HG02943 (cell line): ENCODE data around the gene DPPA2.
"Not testable (repeated sequence)": the region's sequence is repeated elsewhere in the genome, so short reads cannot be mapped to it uniquely, and the experiment has no call there.

Source experiments
- ATAC-seq: cut with Tn5 transposase; IDR thresholded peaks from one replicate; pipeline ENCODE4 v1.9.1; 2021; ENCODE audit warnings: mild to moderate bottlenecking, low read depth, moderate library complexity; ENCODE audit not compliant: unreplicated experiment

DPPA2 gene

GRCh38 chr3:109316162-109316730 is at the start of gene DPPA2:
Gene DPPA2, minus strand, starts transcription at chr3:109316517. Its CDS starts 1,975 bp downstream, at chr3:109314542.
- no peak for ATAC-seq

DNA sequence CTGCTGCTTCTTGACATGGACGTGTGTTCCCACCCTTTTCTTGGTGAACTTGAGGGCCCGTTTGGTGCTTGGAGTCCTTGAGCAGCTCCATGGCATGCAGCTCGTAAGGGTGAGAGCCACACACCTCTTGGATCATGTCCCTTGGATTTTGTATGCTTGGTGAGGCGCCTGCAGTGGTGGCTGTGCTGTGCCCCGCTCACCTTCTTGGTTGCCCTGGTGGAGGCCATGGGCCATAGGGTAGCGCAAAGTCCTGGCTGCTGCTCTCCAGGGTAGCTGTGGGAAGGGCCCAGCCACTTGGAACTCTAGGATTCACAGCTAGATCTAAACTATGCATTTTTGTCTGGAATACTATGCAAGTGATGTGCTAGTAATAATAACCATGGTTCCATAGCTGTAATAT is 47.8 kb upstream of the DPPA2 start:
- no peak for ATAC-seq

DNA sequence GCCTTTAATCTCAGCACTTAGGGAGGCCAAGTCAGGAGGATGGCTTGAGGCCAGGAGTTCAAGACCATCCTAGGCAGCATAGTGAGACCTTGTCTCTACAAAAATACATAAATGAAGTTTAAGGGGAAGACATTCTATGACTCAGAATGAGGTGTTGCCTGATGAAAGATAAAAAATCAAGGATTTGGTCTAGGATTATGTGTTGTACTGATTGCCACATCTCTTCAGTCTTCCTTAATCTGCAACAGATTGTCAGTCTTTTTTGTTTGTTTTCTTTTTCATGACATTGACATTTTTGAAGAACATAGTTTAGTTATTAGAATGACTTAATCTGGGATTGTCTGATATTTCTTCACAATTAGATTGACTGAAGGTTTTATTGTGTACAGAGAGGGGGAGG is 47.3 kb upstream of the DPPA2 start:
- no peak for ATAC-seq

DNA sequence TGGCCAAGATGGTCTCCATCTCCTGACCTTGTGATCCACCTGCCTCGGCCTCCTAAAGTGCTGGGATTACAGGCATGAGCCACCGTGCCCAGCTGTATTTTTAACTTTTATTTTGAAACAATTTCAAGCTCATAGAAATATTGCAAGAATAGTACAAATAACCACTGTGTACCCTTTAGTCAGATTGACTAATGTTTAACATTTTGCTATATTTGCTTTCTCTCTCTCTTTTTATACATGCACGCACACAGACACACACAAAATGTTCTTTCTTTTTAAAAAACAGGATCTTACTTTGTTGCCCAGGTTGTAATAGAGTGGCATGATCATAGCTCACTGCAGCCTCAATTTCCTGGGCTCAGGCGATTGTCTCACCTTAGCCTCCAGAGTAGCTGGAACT is 46.5 kb upstream of the DPPA2 start:
- no peak for ATAC-seq

- not testable (repeated sequence) for ATAC-seq
Measured at GRCh38 chr3:109358809-109359208, 42.5 kb upstream of the DPPA2 start.

DNA sequence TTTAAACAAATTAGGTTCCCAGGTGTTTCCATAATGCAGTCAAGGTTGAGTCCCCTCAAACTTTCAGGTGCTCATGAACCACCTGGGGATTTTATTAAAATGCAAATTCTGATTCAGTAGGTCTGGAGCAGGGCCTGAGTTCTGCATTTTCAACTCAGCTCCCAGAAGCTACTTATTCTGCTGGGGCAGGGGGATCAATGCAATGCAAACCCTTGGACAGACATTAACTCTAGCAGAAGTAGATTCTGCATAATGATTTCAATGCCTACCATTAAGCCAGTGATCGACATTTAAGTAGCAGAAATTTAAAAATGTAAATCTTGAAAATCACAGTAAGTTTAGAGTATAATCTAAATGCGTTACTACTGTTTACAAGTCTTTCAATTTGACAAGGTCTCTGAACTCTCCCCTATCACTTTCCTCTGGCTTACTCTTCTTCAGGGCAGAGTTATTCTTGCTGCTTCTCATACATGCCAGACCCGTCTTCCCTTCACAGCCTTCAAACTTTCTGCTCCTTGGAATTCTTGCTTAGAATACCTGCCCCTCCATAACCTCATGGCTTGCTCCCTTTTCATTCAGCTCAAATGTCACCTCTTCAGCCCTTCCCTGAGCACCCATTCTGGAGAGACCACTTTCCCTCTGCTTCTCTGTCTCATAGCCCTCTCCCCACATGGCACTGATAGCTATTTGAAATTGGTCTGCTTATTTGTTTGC is 40.3 kb upstream of the DPPA2 start:
- no peak for ATAC-seq

GRCh38 chr3:109355625-109356441 is 39.5 kb upstream of the DPPA2 start:
- no peak for ATAC-seq

DNA sequence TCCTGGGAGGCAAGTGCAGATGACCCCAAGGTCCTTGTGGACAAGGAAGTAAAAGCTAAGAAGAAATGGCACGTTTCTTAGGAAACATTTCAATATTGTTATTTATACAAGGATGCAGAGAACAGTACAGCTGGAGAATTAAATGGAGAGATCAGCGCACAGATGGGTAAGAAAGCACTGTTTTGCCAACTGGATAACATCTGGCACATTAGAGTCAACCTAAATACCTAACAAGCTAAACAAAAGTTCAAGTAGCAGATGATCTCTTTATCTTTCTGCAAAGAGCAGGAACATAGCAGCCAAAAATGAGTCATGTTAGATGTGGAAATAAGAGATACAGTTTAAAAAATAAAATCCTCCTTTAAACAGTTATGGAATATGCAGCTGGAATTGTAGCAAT is 36.7 kb upstream of the DPPA2 start:
- no peak for ATAC-seq

DNA sequence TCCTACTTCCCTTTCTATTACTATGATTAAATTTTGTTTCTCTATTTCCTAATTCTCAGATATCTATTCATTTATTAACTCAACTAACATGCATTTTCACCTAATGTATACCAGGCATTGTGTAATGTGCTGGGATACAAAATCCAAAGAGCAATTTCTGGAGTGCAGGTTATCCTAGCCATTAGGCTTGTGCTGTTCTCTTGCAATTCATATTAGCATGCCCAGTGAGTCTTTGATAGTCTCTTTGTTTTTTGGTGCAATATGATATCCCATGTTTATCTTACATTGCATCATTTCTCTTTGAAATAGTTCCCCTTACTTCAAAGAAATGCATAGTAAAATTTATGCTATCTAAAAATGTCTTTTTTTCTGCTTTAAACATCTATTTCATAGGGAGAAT is 34.9 kb upstream of the DPPA2 start:
- no peak for ATAC-seq

DNA sequence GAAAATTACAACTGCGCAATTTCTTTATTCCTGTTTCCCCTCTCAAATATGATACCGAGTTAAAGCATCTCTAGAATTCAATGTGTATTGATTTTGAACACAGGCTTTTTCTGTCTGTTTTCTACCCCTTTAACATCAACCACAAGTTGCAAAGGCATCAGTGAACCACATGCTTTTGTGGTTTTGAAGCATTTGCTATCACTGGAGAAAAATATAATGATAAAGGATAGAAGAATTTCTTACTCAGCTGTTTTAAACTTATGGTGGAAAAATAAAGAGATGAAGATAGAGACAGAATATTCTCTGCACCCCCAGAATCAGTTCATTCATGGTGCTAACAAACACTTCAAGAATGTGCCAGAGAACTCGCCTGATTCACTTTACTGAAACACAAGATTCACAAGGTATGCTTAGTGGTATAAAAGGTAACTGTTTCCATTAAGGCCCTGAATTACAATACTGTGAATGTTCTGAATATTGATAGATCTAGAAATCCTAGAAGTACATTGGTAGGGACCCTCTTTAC is 30.5 kb upstream of the DPPA2 start:
- no peak for ATAC-seq

DNA sequence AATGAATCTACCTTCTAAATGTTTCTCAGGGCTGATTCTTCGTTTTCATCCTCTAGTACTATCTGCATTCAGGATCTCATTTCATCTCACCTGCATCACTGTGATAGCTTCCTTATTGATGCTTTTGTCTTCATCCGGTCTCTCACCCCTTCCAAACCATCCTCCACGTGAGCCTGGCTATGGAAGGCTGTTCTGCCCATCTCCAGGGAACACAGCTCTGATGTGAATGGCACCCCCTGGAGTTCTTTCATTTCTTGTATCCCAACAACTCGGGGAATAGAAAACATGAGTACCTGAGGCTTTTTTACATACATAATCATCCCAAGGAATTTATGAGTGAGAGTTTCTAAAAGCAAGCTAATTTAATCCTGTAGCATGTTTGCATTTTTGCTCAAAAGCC is 29.8 kb upstream of the DPPA2 start:
- no peak for ATAC-seq

- no peak for ATAC-seq
Measured at GRCh38 chr3:109339714-109340648, 23.7 kb upstream of the DPPA2 start.

DNA sequence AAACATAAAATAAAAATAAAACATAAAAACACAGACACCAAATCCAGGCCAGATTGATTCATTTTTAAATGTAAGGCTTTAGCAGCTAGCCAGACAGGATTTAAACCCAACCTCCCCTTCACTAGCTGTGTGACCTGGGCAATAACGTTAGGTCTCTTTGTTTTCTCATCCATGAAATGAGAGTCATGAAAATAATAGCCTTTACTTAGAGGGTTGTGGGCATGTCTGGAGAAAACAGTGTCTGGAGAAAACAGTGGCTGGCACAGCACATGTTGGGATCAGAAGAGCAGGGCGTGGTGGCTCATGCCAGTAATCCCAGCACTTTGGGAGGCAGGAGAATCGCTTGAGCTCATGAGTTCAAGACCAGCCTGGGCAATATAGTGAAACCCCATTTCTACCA is 22.9 kb upstream of the DPPA2 start:
- no peak for ATAC-seq

DNA sequence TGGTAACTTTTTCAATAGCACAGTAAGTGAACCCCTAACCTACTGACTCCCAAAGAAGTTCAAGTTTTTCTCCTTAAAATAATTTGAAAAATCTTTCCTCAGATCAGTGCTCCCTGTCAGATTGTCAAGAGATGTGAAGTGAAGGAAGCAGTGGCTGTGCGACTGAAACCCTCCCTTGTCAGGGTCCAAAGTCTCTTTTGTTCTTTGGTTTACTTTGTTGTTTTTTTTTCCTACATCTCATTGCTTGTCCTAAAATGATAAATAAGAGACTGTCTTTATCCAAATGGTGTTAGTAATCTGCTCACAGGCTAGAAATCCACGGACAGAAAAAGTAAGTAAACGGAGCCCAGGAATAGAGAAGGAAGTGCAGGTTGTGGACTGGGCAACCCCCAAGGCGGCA is 22.0 kb upstream of the DPPA2 start:
- ATAC-seq: no peak

DNA sequence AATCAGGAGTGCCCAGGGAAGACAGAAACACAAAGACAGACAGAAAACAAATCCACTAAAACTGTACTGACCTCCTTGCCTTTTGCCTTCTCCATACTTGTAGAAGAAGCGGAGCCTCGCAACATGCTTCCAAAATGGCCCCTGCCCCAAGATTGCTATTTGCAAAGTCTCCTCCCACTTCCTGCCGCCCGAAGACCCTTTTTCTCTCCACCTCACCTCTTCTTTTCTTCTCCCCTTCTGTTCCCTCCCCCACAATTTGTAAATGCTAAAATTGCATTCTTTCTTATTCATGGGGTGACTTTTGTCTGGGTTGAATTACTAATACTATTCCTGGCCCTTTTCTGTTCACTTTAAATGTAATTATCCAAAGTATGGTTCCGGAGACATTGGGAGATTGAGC is 21.1 kb upstream of the DPPA2 start, which contains the start of gene DPPA4:
Gene DPPA4 (minus strand): TSS at position 154 of the 400 bp plus-strand sequence. CDS start 29 bp downstream, at position 125.
- no peak for ATAC-seq

DNA sequence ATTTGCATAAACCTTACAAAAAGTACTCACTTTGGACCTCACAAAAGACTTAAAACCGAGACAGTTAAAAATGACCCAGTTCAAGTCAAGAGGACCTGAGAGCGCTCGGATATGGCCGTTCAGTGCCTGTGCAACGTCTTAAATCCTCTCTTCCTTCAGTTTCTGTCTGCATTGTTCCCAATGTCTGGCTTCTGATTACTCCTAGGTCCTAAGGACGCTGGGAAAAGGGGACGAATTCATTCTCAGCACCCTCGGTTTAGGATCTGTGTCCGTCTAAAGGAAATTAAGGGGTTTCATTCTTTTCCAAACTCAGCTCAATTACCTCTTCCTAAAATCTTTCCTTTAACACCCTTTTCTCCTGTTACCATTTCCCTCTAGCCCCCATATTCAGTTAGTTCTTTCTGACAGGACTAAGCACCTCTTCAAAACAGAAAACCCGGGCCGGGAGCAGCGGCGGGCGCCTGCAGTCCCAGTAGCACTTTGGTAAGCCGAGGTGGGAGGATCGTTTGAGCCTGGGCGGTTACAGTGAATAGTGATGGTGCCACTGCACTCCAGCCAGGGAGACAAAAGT is 20.1 kb upstream of the DPPA2 start:
- no peak for ATAC-seq

GRCh38 chr3:109334572-109334971 is 18.3 kb upstream of the DPPA2 start:
- ATAC-seq: no peak

GRCh38 chr3:109331692-109332091 is 15.4 kb upstream of the DPPA2 start:
- ATAC-seq: no peak

DNA sequence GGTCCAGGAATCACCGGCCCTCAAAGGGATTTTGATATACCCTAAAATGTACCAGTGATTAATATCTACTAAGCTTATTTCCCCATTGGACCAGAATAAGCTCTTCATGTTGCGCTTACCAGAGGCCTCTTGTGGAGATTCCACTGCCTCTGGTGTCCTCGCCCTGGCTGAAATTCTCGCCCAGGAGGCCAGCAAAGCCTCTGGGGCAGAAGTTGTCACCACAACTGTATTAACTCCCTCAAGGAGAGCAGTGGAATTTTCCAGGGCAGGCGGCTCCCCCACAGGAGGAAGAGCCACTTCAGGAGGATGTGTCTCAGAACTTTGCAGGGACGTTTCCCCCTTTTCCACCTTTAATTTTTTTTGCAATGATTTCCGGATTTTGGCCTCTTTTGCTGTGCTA is 14.1 kb upstream of the DPPA2 start:
- no peak for ATAC-seq

DNA sequence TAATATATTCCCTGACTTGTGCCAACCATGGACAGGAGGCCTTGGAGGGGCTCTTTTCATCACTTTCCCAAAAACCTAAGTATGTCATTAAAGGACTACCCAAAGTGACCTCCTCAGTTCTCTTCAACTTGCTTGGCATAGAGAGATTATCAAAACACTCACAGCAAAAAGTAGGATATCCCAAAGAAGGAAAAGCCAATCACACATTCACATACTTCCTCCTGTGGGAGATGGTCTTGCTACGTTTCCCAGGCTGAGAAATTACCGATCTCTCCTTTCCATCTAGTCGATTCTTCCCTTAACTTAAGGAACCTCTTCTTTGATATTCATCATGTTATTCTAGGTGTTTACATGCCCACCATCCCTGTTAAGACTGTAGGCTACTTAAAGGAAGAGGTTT is 11.9 kb upstream of the DPPA2 start:
- no peak for ATAC-seq
